NCI-H187 (cell line): Measurements from ENCODE around the gene ELOVL1.

Experiments used
- DNase-seq, 2 experiments: peaks; one replicate each; lab custom pipeline; 2025; lab: John Stamatoyannopoulos, UW

The ELOVL1 gene

DNA sequence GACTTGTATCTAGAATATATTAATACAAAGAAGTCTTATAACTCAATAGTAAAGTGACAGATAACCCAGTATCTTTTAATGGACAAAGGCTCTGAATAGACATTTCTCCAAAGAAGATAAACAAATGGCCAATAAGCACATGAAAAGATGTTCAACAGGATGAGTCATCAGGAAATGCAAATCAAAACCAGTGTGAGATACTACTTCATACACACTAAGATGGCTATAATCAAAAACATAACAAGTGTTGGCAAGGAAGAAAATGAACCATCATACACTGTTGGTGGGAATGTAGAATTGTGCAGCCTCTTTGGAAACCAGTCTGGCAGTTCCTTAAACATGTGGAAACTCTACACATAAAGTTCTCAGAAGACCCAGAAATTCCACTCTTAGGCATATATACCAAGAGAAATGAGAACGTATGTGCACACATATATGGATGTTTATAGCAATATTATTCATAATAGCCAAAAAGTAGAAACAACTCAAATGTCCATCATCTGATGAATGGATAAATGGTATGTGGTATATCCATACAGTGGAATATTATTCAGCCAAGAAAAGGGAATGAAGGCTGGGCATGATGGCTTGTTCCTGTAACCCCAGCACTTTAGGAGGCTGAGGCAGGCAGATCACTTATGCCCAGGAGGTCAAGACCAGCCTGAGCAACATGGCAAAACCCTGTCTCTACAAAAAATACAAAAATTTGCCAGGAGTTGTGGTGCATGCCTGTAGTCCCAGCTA, 40.1 kb downstream of the ELOVL1 start:
- no peak for DNase-seq

DNA sequence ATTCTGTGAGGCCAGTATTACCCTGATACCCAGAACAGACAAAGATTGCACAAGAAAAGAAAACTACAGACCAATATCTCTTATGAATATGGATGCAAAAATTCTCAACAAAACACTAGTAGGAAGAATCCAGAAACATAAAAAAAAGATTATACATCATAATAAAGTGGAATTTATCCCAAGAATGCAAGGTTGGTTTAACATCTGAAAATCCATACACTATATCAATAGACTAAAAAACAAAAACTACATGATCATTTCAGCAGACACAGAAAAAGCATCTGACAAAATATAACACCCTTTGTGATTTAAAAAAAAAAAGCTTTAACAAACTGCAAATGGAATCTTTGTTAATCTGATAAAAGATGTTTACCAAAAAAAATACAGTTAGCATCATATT, 42.4 kb downstream of the ELOVL1 start:
- DNase-seq = no peak

DNA sequence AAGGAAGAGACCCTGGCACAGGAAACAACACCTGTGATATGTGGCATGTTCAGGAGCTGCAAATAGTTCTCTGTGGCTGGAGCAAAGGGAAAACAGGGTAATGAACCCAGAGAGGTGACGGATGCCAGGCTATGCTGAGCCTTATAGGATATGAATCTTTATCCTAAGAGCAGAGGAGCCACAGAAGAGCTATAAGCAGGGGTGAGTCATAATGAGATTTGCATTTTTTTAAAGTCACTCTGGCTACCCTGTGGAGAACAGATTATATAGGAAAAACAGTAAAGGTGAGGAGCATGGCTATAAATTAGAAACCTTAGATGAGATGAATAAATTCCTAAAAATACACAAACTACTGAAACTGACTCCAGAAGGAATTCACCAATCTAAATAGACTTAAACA, 43.0 kb downstream of the ELOVL1 start:
- DNase-seq = no peak

DNA sequence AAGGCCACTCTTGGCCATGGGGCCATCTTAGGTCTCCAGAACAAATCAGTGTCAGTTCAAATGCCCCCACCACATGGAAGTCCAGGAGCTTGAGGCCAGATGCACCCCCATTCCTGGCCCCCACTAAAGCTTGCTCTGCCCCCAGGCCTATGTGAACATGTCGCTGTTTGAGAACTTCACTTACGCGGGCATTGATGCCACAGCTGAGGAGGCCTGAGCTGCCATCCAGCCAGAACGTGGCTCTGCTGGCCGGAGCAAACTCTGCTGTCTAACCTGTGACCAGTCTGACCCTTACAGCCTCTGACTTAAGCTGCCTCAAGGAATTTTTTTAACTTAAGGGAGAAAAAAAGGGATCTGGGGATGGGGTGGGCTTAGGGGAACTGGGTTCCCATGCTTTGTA, 45.3 kb downstream of the ELOVL1 start:
- DNase-seq = no peak

DNA sequence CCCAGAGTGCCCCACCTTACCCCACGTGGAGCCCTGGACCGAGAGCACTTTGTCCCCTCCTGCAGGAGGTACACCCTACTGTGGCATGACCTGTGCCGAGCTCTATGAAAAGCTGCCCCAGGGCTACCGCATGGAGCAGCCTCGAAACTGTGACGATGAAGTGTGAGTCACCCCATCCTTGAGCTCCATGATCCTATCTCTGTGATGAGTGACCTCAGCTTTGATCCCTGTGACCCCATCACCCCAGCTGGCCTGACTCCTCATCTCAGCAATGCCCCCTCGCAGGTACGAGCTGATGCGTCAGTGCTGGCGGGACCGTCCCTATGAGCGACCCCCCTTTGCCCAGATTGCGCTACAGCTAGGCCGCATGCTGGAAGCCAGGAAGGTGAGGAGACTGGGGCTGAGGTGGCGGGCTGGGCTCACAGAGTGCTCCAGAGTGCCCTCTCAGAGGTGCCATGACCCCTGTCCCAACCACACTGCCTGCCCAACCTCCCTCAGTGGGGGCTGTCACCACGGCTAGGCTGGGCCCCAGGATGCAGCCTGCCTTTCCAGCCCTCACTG, 46.4 kb downstream of the ELOVL1 start:
- no peak for DNase-seq

DNA sequence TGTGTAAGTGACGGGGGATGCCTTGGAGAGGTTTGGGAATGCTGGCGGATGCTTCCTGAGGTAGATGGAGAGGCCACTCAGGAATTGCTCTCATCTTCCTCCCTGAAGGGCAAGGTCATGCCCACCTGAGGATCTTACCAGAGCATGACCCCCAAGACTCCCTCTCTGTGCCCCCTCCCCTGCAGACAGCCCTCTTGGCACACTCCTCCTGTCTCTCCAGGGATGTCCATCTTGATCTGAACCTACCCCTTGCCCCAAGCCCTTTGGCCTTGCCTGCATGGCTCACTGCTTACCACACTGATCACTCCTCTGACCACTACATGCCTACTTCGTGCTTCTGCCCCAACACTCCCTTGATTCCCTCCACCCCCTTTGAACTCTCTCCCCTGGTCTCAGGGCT, 48.0 kb downstream of the ELOVL1 start:
- no peak for DNase-seq

DNA sequence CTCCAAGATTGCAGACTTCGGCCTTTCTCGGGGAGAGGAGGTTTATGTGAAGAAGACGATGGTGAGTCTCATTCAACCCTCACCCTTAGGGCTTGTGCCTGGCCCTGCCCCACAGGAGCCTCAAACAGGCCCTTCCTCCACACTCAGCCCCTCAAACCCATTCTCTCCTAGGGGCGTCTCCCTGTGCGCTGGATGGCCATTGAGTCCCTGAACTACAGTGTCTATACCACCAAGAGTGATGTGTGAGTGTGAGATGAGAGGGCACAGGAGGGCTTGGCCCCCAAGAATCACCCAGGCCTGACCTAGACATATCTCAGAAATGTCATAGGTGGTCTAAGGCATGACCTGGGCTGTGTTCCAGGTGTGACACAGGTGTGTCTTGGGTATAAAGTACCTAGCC, 48.5 kb downstream of the ELOVL1 start:
- DNase-seq = no peak

DNA sequence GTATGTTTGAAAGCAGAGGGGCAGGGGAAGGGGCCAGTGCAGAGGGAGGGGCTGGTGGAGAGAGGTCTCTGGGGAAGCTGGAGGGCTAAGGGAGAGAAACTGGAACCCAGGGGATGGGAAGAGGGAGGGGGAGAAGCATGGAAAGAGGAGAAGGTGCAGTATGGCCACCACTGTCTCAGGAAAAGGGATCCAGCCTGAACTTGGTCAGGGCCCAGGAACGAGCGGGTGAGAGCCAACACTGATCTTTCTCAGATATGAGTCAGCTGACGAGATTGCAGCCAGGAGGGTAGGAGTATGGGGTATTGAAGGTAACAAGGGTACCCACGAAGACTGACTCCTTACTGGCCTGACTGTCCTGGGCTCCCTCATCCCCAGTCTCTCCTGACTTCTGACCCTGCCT, 49.0 kb downstream of the ELOVL1 start:
- DNase-seq = no peak

DNA sequence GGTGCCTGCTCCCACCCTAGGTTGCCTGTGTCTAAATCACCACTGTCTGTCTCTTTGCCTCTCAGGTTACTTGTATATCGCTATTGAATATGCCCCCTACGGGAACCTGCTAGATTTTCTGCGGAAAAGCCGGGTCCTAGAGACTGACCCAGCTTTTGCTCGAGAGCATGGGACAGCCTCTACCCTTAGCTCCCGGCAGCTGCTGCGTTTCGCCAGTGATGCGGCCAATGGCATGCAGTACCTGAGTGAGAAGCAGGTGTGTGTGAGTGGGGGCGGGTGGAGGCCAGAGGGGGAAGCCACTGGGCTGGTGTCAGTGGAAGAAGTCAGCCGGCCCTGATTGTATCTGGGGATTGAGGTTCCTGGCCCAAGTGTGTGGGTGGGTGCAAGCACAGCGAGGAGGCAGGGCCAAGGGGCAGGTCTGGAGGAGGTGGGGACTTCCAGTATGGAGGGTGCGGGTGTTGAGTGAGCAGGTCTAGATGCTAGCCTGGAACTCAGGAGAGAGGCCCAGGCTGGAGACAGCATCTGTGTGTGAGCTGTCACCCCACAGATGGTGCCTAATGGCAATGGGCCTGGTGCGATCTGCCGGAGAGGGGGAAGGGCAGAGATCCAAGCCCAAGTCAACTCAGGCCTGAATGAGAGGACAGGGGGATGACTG, 49.9 kb downstream of the ELOVL1 start:
- DNase-seq = no peak

DNA sequence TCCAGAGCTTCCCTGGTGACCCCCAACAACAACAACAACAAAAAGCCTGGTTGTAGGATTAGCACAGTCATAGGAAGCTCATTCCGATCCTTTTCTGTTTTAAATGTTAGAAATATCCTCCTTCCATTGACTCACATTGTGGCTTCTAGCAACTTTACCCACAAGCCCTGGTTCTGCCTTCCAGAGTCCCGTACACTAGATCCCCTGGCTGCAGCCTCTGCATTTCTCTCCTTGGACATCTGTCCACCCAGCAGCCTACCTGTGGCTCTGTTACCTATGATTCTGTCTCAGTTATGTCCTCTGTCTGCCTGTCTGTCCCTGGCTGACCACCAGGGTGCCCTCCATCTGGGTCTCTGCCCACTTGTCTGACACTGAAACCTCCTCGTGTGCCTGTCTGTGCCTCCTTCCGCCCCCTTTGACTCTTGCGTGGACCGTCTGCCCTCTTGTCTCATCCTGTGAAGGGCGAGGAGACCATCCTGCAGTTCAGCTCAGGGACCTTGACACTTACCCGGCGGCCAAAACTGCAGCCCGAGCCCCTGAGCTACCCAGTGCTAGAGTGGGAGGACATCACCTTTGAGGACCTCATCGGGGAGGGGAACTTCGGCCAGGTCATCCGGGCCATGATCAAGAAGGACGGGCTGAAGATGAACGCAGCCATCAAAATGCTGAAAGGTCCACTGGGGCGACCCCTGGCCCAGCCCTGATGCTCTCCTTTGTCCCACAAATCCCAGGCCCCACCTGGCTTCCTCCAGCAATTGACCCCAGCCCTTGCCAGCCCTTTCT, 50.9 kb downstream of the ELOVL1 start:
- DNase-seq = no peak

DNA sequence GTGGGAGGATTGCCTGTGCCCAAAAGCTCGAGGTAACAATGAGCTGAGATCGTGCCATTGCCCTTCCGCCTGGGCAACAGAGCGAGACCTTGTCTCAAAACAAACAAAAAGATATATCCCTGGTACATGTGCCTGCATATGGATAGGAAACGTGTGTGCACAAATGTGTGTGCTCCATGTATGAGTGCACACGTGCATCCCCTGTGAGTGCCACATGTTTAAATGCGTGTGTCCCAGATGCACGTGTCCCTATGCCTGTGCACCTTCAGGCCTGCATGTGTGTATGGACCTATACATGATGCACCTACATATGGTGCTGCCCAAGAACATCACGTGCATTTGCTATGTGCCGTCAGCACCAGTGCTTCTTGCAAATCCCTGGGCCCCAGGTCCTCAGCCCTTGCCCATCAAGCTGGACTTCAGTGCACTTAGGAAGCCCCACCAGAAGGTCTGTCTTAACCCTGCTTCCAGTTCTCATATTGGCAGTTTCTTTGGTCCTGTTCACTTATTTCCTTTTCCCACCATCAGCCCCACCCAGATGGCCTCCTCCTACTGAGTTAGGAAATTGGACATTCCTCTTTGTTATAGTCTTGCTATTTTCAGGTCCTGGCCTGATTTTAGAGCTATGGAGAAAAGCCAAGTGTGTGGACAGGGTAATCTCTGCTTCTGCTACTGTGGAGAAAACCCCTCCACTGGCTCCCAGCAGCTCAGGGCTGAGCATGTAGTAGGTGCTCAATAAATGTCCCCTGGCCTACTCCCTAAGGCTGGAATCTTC, 51.7 kb downstream of the ELOVL1 start:
- DNase-seq = no peak

DNA sequence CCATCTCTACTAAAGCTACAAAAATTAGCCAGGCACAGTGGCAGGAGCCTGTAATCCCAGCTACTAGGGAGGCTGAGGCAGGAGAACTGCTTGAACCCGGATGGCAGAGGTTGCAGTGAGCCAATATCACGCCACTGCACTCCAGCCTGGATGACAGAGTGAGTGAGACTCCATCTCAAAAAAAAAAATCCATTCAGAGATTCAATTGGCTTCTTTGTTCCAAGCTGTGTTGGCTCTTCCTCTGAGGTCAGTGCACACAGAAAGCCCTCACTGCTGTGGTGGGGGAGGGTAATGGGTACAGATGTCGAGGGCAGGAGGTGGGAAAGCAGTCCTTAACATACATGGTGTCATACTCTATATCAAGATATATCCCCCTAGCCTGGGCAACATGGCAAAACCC, 52.3 kb downstream of the ELOVL1 start:
- no peak for DNase-seq

DNA sequence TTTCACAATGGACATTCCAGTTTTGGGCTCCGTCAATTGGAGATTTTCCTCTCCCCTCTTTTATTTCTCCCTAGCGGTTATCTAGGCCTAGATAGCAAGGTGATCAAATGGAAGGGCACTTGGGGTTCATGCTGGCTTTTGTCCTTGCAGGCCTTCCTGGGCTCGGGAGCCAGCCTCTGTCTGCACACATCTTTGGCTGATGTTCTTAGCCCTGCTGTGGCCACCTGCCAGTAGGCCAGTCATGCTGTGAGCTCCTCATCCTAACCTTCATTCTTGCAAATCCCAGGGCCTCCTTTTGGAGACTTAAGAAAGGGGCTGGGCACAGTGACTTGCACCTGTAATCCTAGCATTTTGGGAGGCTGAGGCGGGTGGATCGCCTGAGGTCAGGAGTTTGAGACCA, 53.6 kb downstream of the ELOVL1 start:
- no peak for DNase-seq

DNA sequence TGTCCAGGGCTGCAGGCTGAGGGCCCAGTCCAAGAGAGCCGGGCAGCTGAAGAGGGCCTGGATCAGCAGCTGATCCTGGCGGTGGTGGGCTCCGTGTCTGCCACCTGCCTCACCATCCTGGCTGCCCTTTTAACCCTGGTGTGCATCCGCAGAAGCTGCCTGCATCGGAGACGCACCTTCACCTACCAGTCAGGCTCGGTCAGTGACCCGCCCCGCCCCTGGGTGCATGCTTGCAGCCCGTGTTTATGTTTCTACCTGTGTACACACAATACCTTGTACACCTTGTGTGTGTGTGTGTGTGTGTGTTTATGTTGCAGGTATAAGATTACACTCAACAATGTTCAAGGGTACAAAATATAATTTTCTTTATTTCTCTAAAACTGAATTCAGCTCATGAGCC, 54.0 kb downstream of the ELOVL1 start:
- DNase-seq = no peak
